Amygdala (tissue), 56 donors: Measurements from ENCODE around the gene PWWP2B.
A peak's percentile ranks its signal among the peaks of the same experiment; 100 is the strongest.

Source experiments
- DNase-seq, 56 donors: peaks; one replicate each; lab custom pipeline; 2025; lab: John Stamatoyannopoulos, UW

The PWWP2B gene

GRCh38 chr10:132416566-132417256 lies 19.7 kb downstream of the PWWP2B start:
- DNase-seq: no peak

DNA sequence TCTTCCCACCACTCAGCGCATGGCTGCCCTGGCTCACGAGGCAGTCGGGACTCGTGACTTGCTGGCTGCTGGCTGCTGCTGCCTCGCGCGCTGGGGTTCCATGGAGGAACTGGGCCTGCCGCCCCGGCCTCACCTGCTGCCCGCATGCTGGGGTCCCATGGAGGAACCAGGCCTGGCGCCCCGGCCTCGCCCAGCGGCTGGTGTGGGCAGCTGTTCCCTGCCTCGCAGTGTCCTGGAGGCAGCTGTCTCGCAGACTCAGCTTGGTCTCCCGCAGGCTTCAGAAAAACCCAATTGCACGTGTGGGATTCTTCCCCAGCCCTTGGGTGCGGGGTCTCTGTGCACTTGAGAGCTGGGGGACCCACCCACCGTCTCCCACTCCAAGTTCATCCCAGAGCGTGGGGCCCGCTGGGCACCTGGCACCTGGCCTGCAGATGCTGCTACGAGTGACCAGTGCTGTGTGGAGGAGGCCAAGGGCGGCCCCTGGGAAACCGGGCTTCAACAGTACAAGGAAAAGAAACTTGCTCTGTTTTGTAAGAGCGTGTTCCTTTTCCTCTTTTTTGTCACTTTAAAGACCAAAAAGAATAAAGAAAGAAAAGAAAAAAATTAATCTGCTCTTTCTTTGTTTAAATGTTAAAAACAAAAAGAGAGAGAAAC lies 20.4 kb downstream of the PWWP2B start:
- DNase-seq: peak in 1 of 56 donors; percentile 25

GRCh38 chr10:132417957-132418441 lies 21.0 kb downstream of the PWWP2B start:
- no peak for DNase-seq

DNA sequence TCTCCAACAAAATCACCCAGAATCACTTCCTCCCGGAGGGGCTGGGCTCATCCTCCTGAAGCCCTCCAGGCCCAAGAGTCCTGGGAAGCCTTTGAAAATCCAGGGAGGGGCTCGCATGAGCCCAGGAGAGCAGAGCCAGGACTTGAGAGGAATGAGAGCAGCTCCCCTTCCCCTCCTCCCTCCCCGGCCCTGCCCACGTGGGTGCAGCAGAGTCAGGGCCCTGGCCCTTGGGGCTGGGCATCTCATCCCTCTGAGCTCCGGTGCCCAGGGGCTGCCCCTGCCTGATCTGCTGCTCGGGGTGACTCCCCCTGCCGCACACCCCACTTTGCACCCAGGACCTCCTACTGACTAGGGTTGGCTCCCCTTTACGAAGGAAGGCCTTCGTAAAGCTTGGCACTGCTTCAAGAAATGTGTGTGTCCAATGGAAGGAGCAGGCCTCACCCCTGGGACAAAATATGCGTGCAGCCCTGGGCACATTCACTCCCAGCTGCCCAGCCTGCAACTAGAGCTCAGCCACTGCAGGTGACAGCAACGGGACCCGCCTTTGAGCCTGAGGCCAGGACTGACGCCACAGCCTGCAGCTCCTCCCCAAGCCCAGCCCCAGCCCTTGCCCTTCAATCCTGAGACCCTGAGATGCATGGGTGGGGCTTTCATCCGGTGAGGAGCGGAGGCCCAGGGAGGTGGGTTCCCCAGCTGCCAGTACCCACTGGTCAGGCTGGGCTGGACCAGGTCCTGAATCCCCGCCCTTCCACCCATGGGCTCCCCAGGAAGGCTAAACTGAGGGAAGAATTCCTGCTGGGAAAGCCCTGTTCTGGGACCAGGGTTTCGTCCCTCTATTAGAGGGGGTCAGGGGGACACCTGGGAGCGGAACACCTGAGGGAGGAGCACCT lies 21.8 kb downstream of the PWWP2B start:
- DNase-seq: no peak

DNA sequence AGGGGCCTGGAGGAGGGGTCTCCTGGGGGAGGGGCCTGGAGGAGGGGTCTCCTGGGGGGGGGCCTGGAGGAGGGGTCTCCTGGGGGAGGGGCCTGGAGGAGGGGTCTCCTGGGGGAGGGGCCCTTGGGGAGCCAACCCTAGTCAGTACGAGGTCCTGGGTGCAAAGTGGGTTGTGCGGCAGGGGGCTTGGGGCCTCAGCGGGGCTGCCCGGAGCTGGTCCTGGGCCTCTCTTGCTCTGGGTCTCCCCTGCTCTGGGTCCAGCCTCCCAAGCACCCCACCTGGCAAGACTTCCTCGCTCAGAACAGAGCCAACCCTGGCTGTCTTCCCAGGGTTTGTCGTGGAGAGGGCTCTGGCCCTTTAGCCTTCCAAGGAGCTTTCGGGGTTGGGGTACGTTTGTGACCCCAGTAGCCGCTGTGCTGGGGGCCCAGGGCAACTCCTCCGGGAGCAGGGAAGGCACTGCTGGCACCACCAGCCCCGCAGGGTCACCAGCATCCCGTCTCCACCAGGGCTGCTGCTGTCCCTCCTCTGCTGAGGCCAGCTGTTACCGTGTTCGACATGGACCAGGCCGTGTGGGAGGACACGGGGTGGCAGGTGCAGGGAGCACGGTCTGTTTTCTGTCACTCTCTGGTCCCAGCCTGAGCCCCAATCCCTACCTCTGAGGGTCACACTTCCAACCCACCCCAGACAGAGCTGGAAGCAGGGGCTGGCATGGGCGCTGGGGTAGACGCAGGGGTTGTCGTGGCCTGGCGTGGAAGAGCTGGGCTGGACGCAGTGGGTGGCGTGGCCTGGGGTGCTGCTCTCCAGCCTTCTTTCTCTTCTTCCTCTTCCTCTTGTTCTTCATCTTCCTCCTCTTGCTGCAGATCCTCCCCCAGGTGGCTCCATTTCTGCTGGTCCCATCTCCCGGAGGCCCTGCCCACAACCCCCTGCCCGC lies 22.8 kb downstream of the PWWP2B start:
- DNase-seq: no peak

DNA sequence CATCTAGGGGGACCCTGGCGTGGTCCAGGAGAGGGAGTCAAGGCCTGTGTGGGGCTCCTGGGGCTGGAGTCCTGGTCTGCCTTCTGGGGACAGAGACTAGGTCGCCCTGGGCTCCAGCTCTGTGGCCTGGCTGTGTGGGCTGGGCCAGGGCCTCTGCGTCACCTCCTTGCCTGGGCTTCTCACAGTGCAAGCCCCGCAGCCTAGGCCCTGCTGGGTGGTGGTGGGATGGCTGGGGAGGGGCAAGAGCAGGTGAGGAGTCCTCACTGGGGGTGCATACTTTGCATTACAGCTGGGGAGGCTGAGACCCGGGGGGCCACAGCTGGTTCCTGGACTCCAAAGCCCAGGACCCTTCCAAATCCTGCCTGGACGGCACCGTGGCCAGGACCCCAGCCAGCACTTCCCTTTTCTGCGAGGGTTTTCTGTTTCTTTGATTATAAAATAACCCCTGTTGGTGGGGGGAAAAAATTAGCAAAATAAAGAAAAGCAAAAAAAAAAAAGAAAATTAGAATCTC lies 23.5 kb downstream of the PWWP2B start:
- no peak for DNase-seq

GRCh38 chr10:132420981-132421846 lies 24.2 kb downstream of the PWWP2B start:
- peak in 14 of 56 donors; percentile 15 to 60 (median 34) for DNase-seq

DNA sequence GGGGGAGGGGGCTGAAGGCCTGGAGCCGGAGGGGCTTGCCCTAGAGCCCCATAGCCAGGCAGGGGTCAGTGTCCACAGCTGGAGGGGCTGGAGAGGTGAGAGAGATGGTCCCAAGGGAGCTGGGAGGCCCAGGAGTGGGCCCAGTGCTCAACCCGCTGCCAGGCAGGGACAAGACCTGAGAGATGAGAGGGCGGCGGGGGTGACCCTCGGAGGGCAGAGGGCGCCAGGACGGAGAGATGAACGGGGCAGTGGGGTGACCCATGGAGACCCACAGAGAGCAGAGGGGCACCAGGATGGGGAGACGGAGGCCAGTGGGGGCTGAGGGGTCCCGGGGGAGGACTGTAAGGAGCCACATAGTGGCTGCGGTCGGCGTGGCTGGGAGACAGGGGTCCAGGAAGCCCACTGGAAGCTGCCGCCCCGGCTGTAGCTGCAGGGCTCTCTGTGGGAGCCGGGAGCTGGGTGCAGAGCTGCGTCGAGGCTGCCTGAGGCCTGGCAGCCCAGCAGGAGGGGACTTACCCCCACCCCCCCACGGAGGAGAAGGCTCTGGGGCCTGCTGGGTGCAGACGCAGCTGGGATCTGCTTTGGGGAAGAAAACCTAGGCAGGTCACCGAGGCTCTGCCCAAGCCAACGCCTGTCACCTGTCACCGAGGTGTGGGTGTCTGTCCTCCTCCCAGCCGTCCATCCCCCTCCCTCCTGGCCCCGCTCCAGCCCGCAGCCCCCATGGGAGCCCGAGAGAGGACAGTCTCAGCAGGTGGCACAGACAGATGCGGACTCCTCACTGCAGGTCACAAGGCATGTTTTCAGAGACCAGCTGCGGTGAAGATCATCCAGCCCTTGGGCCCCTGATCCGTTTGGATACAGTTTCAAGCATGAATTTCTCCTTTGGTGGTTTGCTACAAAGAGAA lies 25.1 kb downstream of the PWWP2B start:
- DNase-seq: no peak

DNA sequence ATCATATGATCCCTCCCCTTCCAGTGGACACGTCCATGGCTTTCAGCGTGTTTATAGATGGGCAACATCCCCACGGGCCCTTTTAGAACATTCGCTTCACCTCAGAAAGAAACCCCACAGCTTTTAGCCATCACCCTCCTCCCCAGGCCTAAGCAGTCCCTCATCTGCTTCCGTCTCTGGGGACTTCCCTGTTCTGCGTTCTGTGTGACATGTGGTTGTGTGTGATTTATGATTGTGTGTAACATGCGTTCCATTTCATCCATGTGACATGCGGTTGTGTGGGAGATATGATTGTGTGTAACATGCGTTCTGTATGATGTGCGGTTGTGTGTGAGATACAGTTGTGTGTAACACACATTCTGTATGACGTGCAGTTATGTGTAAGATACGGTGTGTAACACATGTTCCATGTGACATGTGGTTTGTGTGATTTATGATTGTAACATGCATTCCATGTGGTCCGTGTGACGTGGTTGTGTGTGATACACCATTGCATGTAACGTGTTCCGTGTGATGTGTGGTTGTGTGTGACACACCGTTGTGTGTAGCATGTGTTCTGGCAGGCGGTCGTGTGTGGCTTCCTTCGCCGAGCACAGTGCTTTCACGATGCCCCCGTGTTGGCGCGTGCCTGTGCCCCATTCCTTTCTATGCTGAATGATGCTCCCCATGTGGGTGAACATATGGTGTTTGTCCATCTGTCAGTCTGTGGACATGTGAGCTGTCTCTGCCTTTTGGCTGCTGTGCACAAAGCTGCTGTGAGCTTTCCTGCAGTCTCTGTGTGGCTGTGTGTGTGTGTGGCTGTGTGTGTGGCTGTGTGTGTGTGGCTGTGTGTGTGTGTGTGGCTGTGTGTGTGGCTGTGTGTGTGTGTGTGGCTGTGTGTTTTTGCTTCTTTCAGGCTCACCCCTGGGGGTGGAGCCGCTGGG lies 26.2 kb downstream of the PWWP2B start:
- peak in 2 of 56 donors; percentile 25 to 43 for DNase-seq

DNA sequence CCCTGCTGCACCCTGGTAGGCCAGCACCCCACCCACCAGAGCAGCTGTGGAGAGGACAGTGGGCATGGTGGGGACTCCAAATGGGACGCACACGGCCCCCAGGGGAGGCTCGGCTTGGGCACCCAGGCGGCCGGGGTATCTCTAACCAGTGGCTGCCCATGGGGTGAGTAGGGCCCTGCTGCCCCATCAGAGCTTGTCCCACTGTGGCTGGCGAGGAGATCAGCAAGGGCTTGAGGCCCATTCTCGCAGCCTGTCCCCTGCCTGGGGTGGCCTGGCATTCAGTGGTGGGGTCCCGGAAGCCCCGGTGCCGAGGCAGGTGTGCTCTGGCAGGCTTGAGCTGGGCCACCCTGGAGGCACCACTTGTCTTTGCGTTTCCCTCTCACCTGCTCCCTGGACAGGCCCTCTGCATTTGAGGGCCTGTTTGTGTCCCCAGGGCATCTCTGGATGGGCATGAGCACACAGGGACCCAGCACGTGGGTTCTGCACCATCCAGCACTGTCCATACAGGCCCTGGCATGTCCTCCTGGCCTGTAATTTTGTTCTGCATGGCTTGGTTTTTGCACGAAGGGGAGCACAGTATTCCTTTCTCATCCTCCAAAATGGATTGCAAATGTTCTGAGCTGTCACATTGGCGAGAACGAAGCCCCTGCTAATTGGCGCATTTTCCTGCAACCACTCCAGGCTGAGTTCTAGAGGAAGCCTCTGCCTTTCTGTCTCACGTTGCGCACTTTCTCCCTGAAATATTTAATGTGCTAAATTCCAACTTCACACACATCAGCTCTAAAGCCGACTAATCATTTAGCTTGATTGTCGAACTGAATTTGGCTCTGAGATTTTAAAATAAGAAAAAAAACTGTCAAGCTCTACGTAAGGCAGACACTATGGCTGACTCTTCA lies 27.2 kb downstream of the PWWP2B start:
- peak in 1 of 56 donors; percentile 26 for DNase-seq

- DNase-seq: no peak
Measured at GRCh38 chr10:132425029-132425756, 28.2 kb downstream of the PWWP2B start.

- no peak for DNase-seq
Measured at GRCh38 chr10:132425757-132426155, 28.8 kb downstream of the PWWP2B start.

- no peak for DNase-seq
Measured at GRCh38 chr10:132427006-132427771, 30.2 kb downstream of the PWWP2B start.

DNA sequence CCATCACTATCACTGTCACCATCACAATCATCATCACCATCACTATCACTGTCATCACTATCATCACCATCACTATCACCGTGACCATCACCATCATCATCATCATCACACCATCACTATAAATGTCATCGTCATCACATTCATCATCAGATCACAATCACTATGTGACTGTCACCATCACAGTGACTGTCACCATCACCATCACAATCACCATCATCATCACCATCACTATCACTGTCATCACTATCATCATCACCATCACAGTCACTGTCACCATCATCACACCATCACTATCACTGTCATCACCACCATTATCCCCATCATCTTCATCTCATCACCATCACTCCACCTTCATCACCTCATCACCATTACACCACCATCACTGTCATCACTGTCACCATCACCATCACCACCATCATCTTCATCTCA lies 31.0 kb downstream of the PWWP2B start:
- DNase-seq: no peak
